GM04503 (cell line): ENCODE data around the gene COL4A3.
"Not testable (repeated sequence)": the region's sequence is repeated elsewhere in the genome, so short reads cannot be mapped to it uniquely, and the experiment has no call there.

Experiments
- DNase-seq: peaks from one replicate; pipeline ENCODE4 v3.0.0-alpha.2; 2012; ENCODE audit warnings: low read depth

The COL4A3 gene

GRCh38 chr2:227160164-227160563 lies 4.3 kb upstream of the COL4A3 start:
- DNase-seq: no peak

DNA sequence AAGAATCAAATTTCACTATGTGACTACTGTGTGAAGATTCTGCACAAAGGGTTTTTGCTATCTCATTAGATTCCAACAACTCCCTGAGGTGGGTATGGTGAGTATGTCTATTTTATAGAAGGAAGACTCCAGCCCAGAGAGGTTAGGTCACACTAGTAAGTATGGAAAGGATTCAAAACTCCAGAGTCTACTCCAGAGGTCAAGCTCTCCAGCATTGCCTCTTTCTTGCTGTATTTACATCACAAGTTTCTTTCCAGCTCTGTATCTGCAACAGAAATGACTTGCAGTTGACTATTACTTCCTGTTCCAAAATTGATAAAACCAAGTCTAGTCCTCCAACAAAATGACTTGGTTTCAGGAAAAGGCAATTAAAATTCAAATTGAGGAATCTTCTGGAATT lies 2.5 kb upstream of the COL4A3 start:
- no peak for DNase-seq

- DNase-seq: no peak
These were observed 883 bp upstream of the COL4A3 start for GRCh38 chr2:227163485-227163997.

GRCh38 chr2:227164763-227165291 lies 403 bp downstream of the COL4A3 start:
- no peak for DNase-seq

- DNase-seq: not testable (repeated sequence)
These were observed 7.4 kb downstream of the COL4A3 start for GRCh38 chr2:227171779-227172178.

GRCh38 chr2:227177592-227178336 lies 13.3 kb downstream of the COL4A3 start:
- DNase-seq: no peak

- DNase-seq: no peak
These were observed 15.7 kb downstream of the COL4A3 start for GRCh38 chr2:227179988-227180685.

DNA sequence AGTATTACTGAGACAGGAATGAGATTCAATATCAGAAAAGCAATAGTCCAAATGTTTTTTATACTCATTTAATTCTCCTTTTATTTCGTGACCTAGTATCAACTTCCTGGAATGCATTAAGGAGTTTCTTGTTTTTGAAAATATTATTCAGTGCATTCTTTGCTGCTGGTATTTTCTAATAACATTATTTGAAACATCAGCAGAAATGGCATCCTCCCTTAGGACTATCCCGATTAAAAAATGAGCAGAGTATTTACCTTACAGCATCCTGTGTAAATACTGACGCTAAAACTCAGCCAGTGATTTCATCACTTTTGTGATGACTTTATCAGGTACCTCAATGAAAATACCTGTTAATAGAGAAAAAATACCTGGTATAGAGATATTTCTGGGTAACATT lies 16.3 kb downstream of the COL4A3 start:
- DNase-seq: no peak

- DNase-seq: no peak
These were observed 18.3 kb downstream of the COL4A3 start for GRCh38 chr2:227182765-227183164.

- no peak for DNase-seq
These were observed 19.4 kb downstream of the COL4A3 start for GRCh38 chr2:227183657-227184367.

GRCh38 chr2:227185615-227186232 lies 21.3 kb downstream of the COL4A3 start:
- no peak for DNase-seq

- DNase-seq: no peak
These were observed 22.3 kb downstream of the COL4A3 start for GRCh38 chr2:227186751-227187150.

GRCh38 chr2:227188292-227188691 lies 23.9 kb downstream of the COL4A3 start:
- no peak for DNase-seq

- no peak for DNase-seq
These were observed 26.9 kb downstream of the COL4A3 start for GRCh38 chr2:227191367-227191766.

- DNase-seq: no peak
These were observed 28.1 kb downstream of the COL4A3 start for GRCh38 chr2:227192491-227192890.

DNA sequence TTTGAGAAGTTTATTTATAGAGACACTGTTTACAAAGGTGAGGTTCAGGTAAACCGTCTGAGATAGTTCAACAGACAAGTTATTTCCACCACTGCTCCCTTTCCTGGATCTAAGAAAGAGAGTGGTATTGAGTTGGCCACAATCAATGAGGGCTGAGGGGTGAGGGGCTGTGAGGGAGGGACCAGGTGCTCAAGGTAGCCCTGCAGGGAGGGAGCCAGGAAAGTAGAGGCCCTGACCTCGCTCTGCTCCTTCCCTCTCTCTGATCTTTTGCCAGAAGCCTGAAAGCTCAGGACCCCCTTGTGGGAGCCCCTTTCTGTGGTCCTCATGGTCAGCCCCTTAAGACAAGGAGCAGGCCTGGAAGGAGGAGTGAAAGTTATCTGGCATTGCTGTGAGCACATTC lies 29.8 kb downstream of the COL4A3 start:
- no peak for DNase-seq

DNA sequence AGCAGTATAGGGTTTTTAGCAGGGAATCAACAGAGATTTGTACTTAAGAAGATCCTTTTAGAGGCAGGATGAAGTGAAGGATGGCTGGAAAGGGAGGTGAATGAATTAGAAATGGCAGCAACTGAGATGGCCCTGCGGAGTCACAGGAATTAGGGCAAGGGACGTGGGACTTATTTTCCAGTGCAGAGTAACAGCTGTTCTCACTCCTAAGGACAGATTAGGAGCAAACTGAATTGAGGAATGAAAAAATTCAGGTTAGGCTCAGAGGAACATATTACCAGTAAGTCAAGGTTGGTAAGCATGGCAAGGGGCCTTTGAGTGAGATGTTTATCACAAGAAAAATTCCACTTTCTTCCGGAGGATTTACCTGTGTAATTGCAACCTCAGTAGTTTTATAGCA lies 34.4 kb downstream of the COL4A3 start:
- DNase-seq: no peak

DNA sequence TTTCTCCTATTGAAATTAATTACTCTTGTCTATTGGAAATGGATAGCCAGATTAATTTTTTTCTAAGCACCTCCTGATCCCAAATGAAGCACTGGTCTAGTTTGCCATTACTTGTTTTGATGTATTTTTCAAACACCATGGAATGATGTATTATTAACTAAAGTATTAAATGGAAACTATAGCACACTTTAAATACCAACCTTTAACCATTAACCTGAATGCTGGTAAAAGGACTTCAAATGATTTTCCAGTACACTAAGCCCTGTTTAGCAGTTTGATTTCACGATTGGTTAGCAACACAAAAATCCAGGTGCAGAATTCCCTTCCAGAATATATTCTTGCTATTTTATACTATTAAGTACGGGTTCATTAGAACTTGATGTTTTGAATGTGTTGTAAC lies 37.3 kb downstream of the COL4A3 start:
- DNase-seq: no peak

- DNase-seq: no peak
These were observed 40.0 kb downstream of the COL4A3 start for GRCh38 chr2:227204452-227204851.

GRCh38 chr2:227205701-227206100 lies 41.3 kb downstream of the COL4A3 start:
- no peak for DNase-seq

GRCh38 chr2:227206406-227206805 lies 42.0 kb downstream of the COL4A3 start:
- no peak for DNase-seq

GRCh38 chr2:227207573-227207972 lies 43.1 kb downstream of the COL4A3 start:
- DNase-seq: no peak
